Measurements from ENCODE around the gene RPL19. TPM values are rescaled to one million over a fixed set of nuclear protein-coding genes. Genes with fewer than 3 reads are reported as not detected.

The RPL19 gene
- polyA plus RNA-seq, 1 donor (not counting 4 experiments of a cell fraction or from before 2014, with no cell fraction given) = 1,957 TPM

- Histone ChIP-seq H3K9me1 (ENCODE audit: control insufficient read depth, extremely low read depth, insufficient read depth, low read length) (no peaks in the 10 kb centered on the region), H4K20me1 (ENCODE audit: control insufficient read depth, extremely low read depth, insufficient read depth, low read length) (peaks cover 14% of the 10 kb centered on the region)
- dilution Hi-C loops (cut with MboI; ENCODE audit: extremely low pct_ligation_motif_present, low sequenced_read_pairs) = no loop called here
These were observed 338 bp upstream of the RPL19 start for GRCh38 chr17:39199820-39200069.

GRCh38 chr17:39200957-39201510 lies 951 bp downstream of the RPL19 start:
- peaks cover 22 to 31% of the 10 kb centered on the region in 2 experiments for H3K36me3 ChIP-seq (ENCODE audit: control insufficient read depth in 2 of 2, extremely low read depth in 1 of 2, insufficient read depth in 2 of 2, low read length in 2 of 2)
- peak overlapping the region; percentile 99 for H3K4me2 ChIP-seq (ENCODE audit: control insufficient read depth, extremely low read depth, insufficient read depth, low read depth, low read length)
- FAIRE-seq = no peak
- H3K9me1 ChIP-seq (ENCODE audit: control insufficient read depth, extremely low read depth, insufficient read depth, low read length) = no peaks in the 10 kb centered on the region
- peaks cover 34% of the 10 kb centered on the region for H3K79me2 ChIP-seq (ENCODE audit: control insufficient read depth, insufficient read depth, low read length)
- H3K9ac ChIP-seq (ENCODE audit: control insufficient read depth, extremely low read depth, insufficient read depth, low read length) = peak overlapping the region; percentile 100
- peaks cover 25% of the 10 kb centered on the region for H3K4me1 ChIP-seq (ENCODE audit: control insufficient read depth, extremely low read depth, insufficient read depth, low read length)
- TF ChIP-seq CTCF (optimal IDR thresholded peaks at IDR 0.05 in 1 of 3, IDR thresholded peaks at IDR 0.05 in 1 of 3, conservative IDR thresholded peaks at IDR 0.05 in 1 of 3; ENCODE audit: extremely low read depth in 1 of 3, insufficient read depth in 2 of 3, low read length in 3 of 3) = no peak
- TF ChIP-seq EZH2 (IDR thresholded peaks at IDR 0.05; ENCODE audit: low read length) = no peak
- DNase-seq (ENCODE audit: low read depth, low spot score) = no peak
- no peaks in the 10 kb centered on the region for H3K27me3 ChIP-seq (ENCODE audit: control insufficient read depth, extremely low read depth, insufficient read depth, low read length)
- dilution Hi-C loops (cut with MboI; ENCODE audit: extremely low pct_ligation_motif_present, low sequenced_read_pairs) = no loop called here
- H4K20me1 ChIP-seq (ENCODE audit: control insufficient read depth, extremely low read depth, insufficient read depth, low read length) = peaks cover 14% of the 10 kb centered on the region
- peak overlapping the region; percentile 100 for H3K27ac ChIP-seq (ENCODE audit: control insufficient read depth, insufficient read depth, low read length)
- no peaks in the 10 kb centered on the region for H3K9me3 ChIP-seq (ENCODE audit: control insufficient read depth, low read depth, low read length)
- H2AFZ ChIP-seq (ENCODE audit: control insufficient read depth, low read length) = no peak overlapping the region
- peak overlapping the region; percentile 87 to 93 (median 92) for H3K4me3 ChIP-seq (ENCODE audit: control insufficient read depth in 2 of 3, extremely low read depth in 1 of 3, insufficient read depth in 2 of 3, low read depth in 1 of 3, low read length in 3 of 3)

More at GRCh38 chr17:39199820-39200069, 338 bp upstream of the RPL19 start:
- peaks cover 41% of the 10 kb centered on the region for H3K79me2 ChIP-seq (ENCODE audit: control insufficient read depth, insufficient read depth, low read length)
- H3K27me3 ChIP-seq (ENCODE audit: control insufficient read depth, extremely low read depth, insufficient read depth, low read length) = no peaks in the 10 kb centered on the region
- FAIRE-seq (peak; percentile 60), DNase-seq (ENCODE audit: low read depth, low spot score) (peak; percentile 80)
- TF ChIP-seq EZH2 (IDR thresholded peaks at IDR 0.05; ENCODE audit: low read length) = no peak
- TF ChIP-seq CTCF (optimal IDR thresholded peaks at IDR 0.05 in 1 of 3, IDR thresholded peaks at IDR 0.05 in 1 of 3, conservative IDR thresholded peaks at IDR 0.05 in 1 of 3; ENCODE audit: extremely low read depth in 1 of 3, insufficient read depth in 2 of 3, low read length in 3 of 3) = no peak
- H3K36me3 ChIP-seq (ENCODE audit: control insufficient read depth in 2 of 2, extremely low read depth in 1 of 2, insufficient read depth in 2 of 2, low read length in 2 of 2) = peaks cover 20 to 27% of the 10 kb centered on the region in 2 experiments
- H3K4me3 ChIP-seq (ENCODE audit: control insufficient read depth in 2 of 3, extremely low read depth in 1 of 3, insufficient read depth in 2 of 3, low read depth in 1 of 3, low read length in 3 of 3) = peak overlapping the region; percentile 87 to 93 (median 92)
- peak overlapping the region; percentile 99 for H3K4me2 ChIP-seq (ENCODE audit: control insufficient read depth, extremely low read depth, insufficient read depth, low read depth, low read length)
- H3K9ac ChIP-seq (ENCODE audit: control insufficient read depth, extremely low read depth, insufficient read depth, low read length) = peak overlapping the region; percentile 100
- no peaks in the 10 kb centered on the region for H3K9me3 ChIP-seq (ENCODE audit: control insufficient read depth, low read depth, low read length)
- peak overlapping the region; percentile 100 for H2AFZ ChIP-seq (ENCODE audit: control insufficient read depth, low read length)
- H3K27ac ChIP-seq (ENCODE audit: control insufficient read depth, insufficient read depth, low read length) = peak overlapping the region; percentile 100
- H3K4me1 ChIP-seq (ENCODE audit: control insufficient read depth, extremely low read depth, insufficient read depth, low read length) = peaks cover 26% of the 10 kb centered on the region

Measured in keratinocyte (primary cell).